GM12878 (cell line): Measurements from ENCODE around the gene DENND1A.

Source experiments
- CHD1 ChIP-seq: IDR thresholded peaks from 2 replicates; pipeline ENCODE4 v1.6.1; 2012; ENCODE audit warnings: low read depth, low read length, improper control_type of control experiment
- POLR2A ChIP-seq: IDR thresholded peaks from 2 replicates; pipeline ENCODE4 v1.6.1; 2011; ENCODE audit warnings: low read depth, mild to moderate bottlenecking, low read length
- SIX5 ChIP-seq: IDR thresholded peaks from 2 replicates; pipeline ENCODE4 v1.6.1; 2011; ENCODE audit warnings: mild to moderate bottlenecking, low read depth, low read length, moderate library complexity; ENCODE audit not compliant: severe bottlenecking
- SUPT20H ChIP-seq: IDR thresholded peaks from 2 replicates; pipeline ENCODE4 v1.6.1; 2011; ENCODE audit warnings: low read depth, mild to moderate bottlenecking, low read length, moderate library complexity, borderline replicate concordance; ENCODE audit not compliant: control insufficient read depth
- TCF7 ChIP-seq: IDR thresholded peaks from 2 replicates; pipeline ENCODE4 v1.6.1; 2014; ENCODE audit warnings: antibody characterized with exemption, borderline replicate concordance
- ZBTB40 ChIP-seq: fragments of 450-650 bp; IDR thresholded peaks from 2 replicates; pipeline ENCODE4 v1.6.1; 2016; ENCODE audit warnings: mild to moderate bottlenecking, moderate library complexity, borderline replicate concordance

GRCh38 chr9:123349691-123350480, 580.0 kb downstream of the DENND1A start:
- TF ChIP-seq SUPT20H, result no peak
- TF ChIP-seq POLR2A, result no peak
- TF ChIP-seq ZBTB40, result no peak
- TF ChIP-seq SIX5, result no peak
- no peak for TF ChIP-seq TCF7
- no peak for TF ChIP-seq CHD1
